ENCODE measurements around the gene LCOR. TPM values are rescaled to one million over a fixed set of nuclear protein-coding genes. Genes with fewer than 3 reads are reported as not detected.

LCOR gene
- total RNA-seq, 1 donor = 87.7 TPM

GRCh38 chr10:96895662-96896424, 63.7 kb downstream of the LCOR start:
- no peaks in the 10 kb centered on the region for H3K27me3 ChIP-seq (ENCODE audit: insufficient read depth, low read length)
- H3K4me1 ChIP-seq (ENCODE audit: insufficient read depth, low read length) = peaks cover 4% of the 10 kb centered on the region
- H3K4me3 ChIP-seq (ENCODE audit: low read length) = no peak overlapping the region
- peaks cover 5% of the 10 kb centered on the region for H3K9me3 ChIP-seq (ENCODE audit: low read depth, low read length)

DNA sequence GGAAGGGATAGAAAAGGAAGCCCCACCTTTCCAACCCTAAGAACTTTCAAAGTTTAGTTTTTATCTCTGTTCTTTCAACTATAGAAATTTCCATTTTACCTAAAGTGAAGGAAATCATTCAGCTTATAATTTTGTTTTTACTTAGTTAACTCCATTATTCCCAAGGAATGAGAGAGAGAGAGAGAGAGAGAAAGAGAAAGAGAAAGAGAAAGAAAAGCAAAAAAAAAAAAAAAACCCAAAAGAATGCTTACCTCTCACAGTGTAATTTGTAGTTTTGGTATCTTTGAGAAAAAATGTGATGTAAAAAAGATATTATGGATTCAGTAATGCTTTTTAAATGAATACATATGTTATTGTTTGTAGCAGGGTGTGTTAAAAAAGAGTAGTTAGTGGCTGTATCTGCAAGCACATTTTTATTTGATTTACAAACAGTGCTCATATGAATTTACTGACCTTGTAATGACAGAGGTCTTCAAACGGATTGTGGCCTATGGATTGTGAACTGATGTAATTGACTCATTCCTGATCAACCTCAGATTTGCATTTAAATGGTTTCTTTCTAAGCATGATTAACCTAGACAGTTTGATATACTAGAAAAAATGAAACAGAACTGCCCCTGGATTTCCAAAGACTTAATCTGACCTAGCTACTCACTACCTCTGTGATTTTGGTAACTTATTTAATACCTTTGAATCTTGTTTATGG, 64.9 kb downstream of the LCOR start:
- Histone ChIP-seq H3K9me3 (ENCODE audit: low read depth, low read length) (peaks cover 2% of the 10 kb centered on the region), H3K4me1 (ENCODE audit: insufficient read depth, low read length) (peaks cover 4% of the 10 kb centered on the region), H3K4me3 (ENCODE audit: low read length) (no peak overlapping the region), H3K27me3 (ENCODE audit: insufficient read depth, low read length) (no peaks in the 10 kb centered on the region)

- Histone ChIP-seq H3K27me3 (ENCODE audit: insufficient read depth, low read length) (no peaks in the 10 kb centered on the region), H3K4me3 (ENCODE audit: low read length) (no peak overlapping the region), H3K9me3 (ENCODE audit: low read depth, low read length) (no peaks in the 10 kb centered on the region), H3K4me1 (ENCODE audit: insufficient read depth, low read length) (peaks cover 4% of the 10 kb centered on the region)
Measured at GRCh38 chr10:96902117-96902516, 70.0 kb downstream of the LCOR start.

DNA sequence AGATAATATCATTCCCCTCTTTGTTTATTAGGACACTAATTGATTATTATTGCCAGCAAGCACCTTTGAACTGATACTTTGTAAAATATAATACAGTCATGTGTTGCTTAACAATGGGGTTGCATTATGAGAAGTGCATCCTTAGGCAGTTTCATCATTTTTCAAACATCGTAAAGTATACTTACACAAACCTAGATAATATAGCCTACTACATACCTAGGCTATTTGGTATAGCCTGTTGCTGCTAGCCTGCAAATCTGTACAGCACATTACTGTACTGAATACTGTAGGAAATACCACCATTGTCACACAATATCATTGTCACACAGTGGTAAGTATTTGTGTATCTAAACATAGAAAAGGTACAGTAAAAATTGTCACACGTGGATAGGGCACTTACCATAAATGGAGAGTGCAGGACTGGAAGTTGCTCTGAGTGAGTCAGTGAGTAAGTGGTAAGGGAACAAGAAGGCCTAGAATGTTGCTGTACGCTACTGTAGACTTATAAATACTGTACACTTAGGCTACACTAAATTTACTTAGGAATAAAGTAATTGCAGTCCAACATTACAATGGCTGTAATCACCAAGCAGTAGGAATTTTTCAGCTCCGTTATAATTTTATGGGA, 70.7 kb downstream of the LCOR start:
- no peaks in the 10 kb centered on the region for H3K27me3 ChIP-seq (ENCODE audit: insufficient read depth, low read length)
- no peak overlapping the region for H3K4me3 ChIP-seq (ENCODE audit: low read length)
- H3K4me1 ChIP-seq (ENCODE audit: insufficient read depth, low read length) = peaks cover 4% of the 10 kb centered on the region
- H3K9me3 ChIP-seq (ENCODE audit: low read depth, low read length) = no peaks in the 10 kb centered on the region

- Histone ChIP-seq H3K9me3 (ENCODE audit: low read depth, low read length) (no peaks in the 10 kb centered on the region), H3K27me3 (ENCODE audit: insufficient read depth, low read length) (no peaks in the 10 kb centered on the region), H3K4me1 (ENCODE audit: insufficient read depth, low read length) (peaks cover 4% of the 10 kb centered on the region), H3K4me3 (ENCODE audit: low read length) (no peak overlapping the region)
Measured at GRCh38 chr10:96904648-96905047, 72.5 kb downstream of the LCOR start.

DNA sequence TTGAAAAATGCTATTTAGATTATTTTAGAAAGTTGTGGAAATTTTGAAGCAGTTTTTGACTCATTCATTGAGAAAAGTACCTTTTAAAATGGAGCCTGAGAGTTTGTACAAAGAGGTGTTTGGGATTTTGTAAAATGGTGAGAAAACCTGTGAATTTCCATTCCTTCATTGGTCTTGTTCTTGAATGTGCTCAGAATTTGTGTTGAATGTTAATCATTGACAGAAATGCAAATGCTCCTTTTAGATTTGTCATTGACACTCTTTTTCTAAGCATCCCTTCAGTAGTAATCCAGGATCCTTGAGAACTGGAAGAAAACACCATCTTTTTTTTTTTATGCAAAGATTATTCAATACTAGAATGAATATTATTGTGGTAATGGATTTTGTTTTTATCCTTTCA, 74.8 kb downstream of the LCOR start:
- no peaks in the 10 kb centered on the region for H3K27me3 ChIP-seq (ENCODE audit: insufficient read depth, low read length)
- no peaks in the 10 kb centered on the region for H3K9me3 ChIP-seq (ENCODE audit: low read depth, low read length)

GRCh38 chr10:96910488-96911395, 78.6 kb downstream of the LCOR start:
- Histone ChIP-seq H3K4me1 (ENCODE audit: insufficient read depth, low read length) (no peaks in the 10 kb centered on the region), H3K9me3 (ENCODE audit: low read depth, low read length) (no peaks in the 10 kb centered on the region)

More for the DNA sequence above, 74.8 kb downstream of the LCOR start:
- Histone ChIP-seq H3K4me1 (ENCODE audit: insufficient read depth, low read length) (no peaks in the 10 kb centered on the region), H3K4me3 (ENCODE audit: low read length) (no peak overlapping the region)

GRCh38 chr10:96912405-96912804, 80.3 kb downstream of the LCOR start:
- Histone ChIP-seq H3K9me3 (ENCODE audit: low read depth, low read length) (no peaks in the 10 kb centered on the region), H3K4me3 (ENCODE audit: low read length) (no peak overlapping the region), H3K4me1 (ENCODE audit: insufficient read depth, low read length) (no peaks in the 10 kb centered on the region), H3K27me3 (ENCODE audit: insufficient read depth, low read length) (no peaks in the 10 kb centered on the region)

More at GRCh38 chr10:96910488-96911395, 78.6 kb downstream of the LCOR start:
- no peak overlapping the region for H3K4me3 ChIP-seq (ENCODE audit: low read length)
- no peaks in the 10 kb centered on the region for H3K27me3 ChIP-seq (ENCODE audit: insufficient read depth, low read length)

DNA sequence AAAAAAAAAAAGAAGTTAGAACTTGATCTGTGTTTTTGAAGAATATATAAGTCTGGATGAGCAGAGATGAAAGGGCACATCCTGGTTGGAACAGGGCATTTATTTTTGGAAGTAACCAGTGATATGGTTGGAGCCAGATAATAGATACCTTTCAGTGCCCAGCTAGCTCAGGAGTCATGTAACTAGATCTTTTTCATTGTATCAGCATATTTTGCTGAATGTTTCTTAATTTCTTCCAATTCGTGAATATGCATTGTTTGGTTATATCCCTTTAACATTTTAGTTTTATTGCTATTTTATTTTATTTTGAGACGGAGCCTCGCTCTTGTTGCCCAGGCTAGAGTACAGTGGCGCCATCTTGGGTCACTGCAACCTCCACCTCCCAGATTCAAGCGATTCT, 81.8 kb downstream of the LCOR start:
- no peaks in the 10 kb centered on the region for H3K9me3 ChIP-seq (ENCODE audit: low read depth, low read length)
- no peaks in the 10 kb centered on the region for H3K27me3 ChIP-seq (ENCODE audit: insufficient read depth, low read length)
- H3K4me3 ChIP-seq (ENCODE audit: low read length) = no peak overlapping the region
- no peaks in the 10 kb centered on the region for H3K4me1 ChIP-seq (ENCODE audit: insufficient read depth, low read length)

GRCh38 chr10:96917628-96918027, 85.5 kb downstream of the LCOR start:
- no peaks in the 10 kb centered on the region for H3K27me3 ChIP-seq (ENCODE audit: insufficient read depth, low read length)
- H3K4me1 ChIP-seq (ENCODE audit: insufficient read depth, low read length) = no peaks in the 10 kb centered on the region
- no peak overlapping the region for H3K4me3 ChIP-seq (ENCODE audit: low read length)
- H3K9me3 ChIP-seq (ENCODE audit: low read depth, low read length) = no peaks in the 10 kb centered on the region

DNA sequence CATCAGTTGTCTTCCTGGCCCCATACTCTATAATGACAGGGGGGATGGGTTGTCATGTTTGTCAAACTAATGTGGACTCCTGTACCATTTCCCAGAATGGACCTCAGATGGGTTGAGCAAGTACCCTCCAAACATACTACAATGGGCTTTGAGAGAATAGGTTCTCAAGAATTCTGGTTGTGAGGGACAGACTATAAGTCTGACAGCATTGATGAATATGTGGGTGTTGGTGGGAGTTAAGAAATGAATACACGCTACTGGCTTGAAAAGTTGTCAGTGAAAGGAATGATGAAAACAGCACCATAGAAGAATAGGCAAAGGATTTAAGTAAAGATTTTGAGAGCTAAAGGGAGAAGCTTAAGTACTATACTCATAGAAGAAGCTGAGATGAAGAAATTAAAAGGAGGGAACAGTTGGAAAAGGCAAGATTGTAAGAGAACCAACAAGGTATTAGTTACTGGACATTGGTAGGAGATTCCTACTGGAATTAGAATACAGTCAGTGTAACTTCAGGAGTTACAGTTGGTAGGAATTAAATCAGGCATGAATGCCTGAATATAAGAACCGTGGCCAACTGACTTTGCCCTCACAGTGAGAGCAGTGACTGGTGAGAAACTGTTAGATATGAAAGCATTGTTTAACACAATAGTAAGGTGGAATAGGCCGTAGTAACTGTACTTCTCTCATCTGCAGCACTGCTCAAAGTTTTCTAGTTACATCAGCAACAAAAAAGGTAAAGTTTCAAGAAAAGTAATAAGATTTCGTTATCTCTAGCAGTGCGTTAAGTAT, 86.3 kb downstream of the LCOR start:
- H3K9me3 ChIP-seq (ENCODE audit: low read depth, low read length) = no peaks in the 10 kb centered on the region
- H3K4me1 ChIP-seq (ENCODE audit: insufficient read depth, low read length) = no peaks in the 10 kb centered on the region
- H3K27me3 ChIP-seq (ENCODE audit: insufficient read depth, low read length) = no peaks in the 10 kb centered on the region
- H3K4me3 ChIP-seq (ENCODE audit: low read length) = no peak overlapping the region

DNA sequence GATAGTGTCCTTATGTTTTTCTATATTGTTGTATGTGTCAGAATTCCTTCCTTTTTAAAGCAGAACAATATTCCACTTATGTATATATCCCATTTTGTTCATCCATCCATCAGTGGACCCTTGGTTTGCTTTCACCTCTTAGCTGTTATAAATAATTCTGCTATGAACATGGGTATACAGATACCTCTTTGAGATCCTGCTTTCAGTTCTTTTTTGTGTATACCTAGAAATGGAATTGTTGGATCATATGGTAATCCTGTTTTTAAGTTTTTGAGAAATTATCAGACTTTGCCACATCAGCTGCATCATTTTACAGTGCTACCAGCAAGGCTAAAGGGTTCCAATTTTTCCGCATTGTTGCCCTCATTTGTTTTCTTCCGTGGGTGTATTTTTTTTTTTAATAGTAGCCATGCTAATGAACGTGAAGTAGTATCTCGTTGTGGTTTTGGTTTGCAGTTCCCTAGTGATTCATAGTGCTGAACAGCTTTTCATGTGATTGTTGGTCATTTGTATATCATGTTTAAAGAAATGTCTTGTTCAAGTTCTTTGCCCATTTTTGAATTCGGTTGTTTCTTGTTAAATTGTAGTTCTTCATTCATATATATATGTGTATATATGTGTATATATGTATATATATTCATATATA, 87.8 kb downstream of the LCOR start:
- Histone ChIP-seq H3K4me1 (ENCODE audit: insufficient read depth, low read length) (no peaks in the 10 kb centered on the region), H3K4me3 (ENCODE audit: low read length) (no peak overlapping the region), H3K9me3 (ENCODE audit: low read depth, low read length) (no peaks in the 10 kb centered on the region), H3K27me3 (ENCODE audit: insufficient read depth, low read length) (no peaks in the 10 kb centered on the region)

DNA sequence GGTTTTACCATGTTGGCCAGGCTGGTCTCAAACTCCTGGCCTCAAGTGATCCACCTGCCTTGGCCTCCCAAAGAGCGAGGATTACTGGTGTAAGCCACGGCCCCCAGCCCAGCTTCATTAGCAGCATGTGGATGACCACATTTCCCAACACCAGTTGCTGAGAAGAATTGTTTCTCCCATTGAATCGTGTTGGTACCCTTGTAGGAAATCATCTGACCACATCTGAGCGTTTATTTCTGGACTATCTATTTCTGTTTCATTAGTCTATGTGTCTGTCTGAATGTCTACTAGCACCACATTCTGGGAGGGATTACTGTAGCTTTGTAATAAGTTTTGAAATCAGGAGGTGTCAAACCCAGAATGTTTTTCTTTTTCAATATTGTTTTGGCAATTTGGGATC, 89.6 kb downstream of the LCOR start:
- H3K27me3 ChIP-seq (ENCODE audit: insufficient read depth, low read length) = no peaks in the 10 kb centered on the region
- no peaks in the 10 kb centered on the region for H3K4me1 ChIP-seq (ENCODE audit: insufficient read depth, low read length)
- H3K9me3 ChIP-seq (ENCODE audit: low read depth, low read length) = no peaks in the 10 kb centered on the region
- no peak overlapping the region for H3K4me3 ChIP-seq (ENCODE audit: low read length)
